SK-N-MC (cell line): ENCODE results near the gene MAN1C1.

Source experiments
- EZH2 ChIP-seq: fragments of 200-600 bp; sonication (generic); IDR thresholded peaks from one replicate; pipeline ENCODE4 v1.6.1; 2017; ENCODE audit warnings: antibody characterized with exemption
- FOXP2 ChIP-seq: optimal IDR thresholded peaks from 2 replicates; pipeline ENCODE3; 2011; ENCODE audit warnings: mild to moderate bottlenecking, moderate library complexity; ENCODE audit not compliant: insufficient read depth; ENCODE audit errors: extremely low read length, control extremely low read depth
- POLR2AphosphoS5 ChIP-seq: IDR thresholded peaks from 2 replicates; pipeline ENCODE4 v1.6.1; 2012; ENCODE audit warnings: mild to moderate bottlenecking, low read depth, low read length, borderline replicate concordance

- TF ChIP-seq POLR2AphosphoS5 (no peak), FOXP2 (no peak), EZH2 (no peak)
These were observed 29.2 kb downstream of the MAN1C1 start for GRCh38 chr1:25645637-25646400.
